Smooth muscle cell of the brain vasculature (primary cell): Measurements from ENCODE around the gene LGALS8.
"Not testable (repeated sequence)": the region's sequence is repeated elsewhere in the genome, so short reads cannot be mapped to it uniquely, and the experiment has no call there.

Experiments
- DNase-seq: peaks from one replicate; pipeline ENCODE4 v3.0.0-alpha.2; 2012; ENCODE audit warnings: low read depth, low spot score

LGALS8 gene

DNA sequence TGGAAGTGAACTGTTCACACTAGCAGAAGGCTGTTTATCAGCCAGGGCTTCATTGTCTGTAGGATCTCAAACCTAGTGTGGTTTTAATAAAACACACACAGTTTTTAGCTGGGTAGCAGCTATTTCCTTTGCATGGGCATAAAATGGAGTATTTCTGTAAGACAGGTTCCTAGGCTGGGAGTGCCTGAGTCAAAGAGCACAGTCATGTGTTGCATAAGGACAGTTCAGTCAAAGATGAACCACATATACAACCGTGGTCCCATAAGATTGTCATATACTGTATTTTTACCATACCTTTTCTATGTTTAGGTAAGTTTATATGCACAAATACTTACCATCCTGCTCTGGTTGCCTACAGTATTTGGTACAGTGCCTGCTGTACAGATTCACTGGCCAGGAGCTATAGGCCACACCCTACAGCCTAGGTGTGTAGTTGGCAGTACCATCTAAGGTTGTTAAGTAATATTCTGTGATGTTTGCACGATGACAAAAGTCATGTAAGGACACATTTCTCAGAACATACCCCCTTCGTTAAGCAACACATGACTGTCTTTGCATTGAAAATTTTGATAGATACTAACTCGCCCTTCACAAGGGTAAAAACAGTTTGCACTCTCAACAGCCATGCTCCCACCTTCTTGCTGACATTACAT, 17.2 kb downstream of the LGALS8 start:
- no peak for DNase-seq

DNA sequence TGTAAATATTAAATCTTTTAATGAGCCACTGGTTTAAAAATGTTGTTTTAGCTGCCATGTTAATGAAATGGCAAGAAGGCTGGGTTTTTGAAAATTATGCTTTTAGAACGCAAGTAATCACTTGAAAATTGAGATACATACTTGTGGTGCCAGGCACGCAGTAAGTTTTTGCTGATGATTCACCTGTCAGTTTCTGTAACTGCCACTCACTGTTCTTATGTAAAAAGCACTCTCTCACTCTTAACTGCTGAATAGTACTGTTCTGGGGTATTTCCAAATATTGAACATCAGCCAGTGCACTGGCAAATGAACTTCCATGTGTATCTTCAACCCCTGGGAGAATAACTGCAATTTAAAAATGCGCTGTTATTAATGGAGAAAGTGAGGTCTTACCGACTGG, 17.9 kb downstream of the LGALS8 start:
- DNase-seq = no peak

DNA sequence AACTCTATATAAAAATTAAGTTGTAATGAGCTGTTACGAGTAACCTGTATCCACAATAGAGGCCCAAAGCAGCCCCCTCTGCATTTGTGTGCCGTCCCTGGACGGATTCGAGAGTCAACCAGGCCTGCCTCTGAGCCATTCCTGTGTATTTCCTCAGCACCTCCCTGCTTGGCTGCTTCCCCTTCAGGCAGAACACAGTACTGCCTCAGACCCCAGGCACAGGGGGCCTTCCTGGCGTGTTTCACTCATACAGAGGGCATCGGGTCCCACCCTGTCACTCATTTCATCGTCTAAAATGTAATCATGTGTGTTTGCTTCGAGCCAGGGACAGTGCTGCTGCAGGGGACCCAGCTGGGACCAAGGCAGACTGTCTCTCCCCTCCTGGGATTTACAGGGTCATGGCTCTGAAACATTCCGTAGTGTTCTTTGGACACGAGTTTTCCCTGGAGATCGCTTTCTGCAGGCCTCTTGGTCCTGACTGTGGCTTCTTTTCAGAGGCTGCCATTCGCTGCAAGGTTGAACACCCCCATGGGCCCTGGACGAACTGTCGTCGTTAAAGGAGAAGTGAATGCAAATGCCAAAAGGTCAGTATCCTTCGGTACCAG, 19.4 kb downstream of the LGALS8 start:
- no peak for DNase-seq

DNA sequence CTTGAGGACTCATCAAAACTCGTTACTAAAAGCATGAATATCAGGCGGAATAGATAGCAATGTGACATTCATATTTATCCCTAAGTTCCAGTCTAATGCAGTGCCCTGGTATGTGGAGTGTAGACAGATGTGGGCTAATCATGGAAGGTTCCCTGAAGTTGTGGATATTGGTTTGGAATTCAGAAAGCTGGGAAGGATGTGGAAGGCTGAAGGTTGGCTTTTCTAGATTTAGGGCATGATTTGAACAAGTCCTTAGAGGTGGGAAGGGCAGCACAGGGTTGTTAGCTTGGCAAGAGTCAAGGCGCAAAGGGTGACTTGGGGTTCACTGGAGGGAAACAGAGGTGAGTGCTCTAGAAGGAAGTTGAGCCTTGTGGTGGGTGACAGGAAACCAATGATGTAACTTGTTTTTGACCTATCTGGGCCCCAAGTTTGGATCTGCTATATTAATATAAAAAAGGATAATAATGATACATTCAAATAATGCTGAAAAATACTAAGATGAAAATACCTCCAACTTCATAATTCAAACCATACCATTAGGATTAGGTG, 21.9 kb downstream of the LGALS8 start:
- no peak for DNase-seq

DNA sequence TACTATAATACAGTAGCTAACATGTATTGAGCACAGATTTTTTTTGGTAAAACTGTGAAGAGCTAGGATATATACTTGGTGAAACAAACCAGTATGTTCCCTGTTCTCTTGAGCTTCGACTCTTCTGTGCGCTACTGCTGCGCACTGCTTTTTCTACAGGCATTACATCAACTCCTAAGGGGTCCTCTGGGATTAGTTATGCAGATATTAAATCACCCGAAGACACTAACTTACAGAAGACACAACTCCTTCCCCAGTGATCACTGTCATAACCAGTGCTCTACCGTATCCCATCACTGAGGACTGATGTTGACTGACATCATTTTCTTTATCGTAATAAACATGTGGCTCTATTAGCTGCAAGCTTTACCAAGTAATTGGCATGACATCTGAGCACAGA, 24.7 kb downstream of the LGALS8 start:
- DNase-seq = no peak

DNA sequence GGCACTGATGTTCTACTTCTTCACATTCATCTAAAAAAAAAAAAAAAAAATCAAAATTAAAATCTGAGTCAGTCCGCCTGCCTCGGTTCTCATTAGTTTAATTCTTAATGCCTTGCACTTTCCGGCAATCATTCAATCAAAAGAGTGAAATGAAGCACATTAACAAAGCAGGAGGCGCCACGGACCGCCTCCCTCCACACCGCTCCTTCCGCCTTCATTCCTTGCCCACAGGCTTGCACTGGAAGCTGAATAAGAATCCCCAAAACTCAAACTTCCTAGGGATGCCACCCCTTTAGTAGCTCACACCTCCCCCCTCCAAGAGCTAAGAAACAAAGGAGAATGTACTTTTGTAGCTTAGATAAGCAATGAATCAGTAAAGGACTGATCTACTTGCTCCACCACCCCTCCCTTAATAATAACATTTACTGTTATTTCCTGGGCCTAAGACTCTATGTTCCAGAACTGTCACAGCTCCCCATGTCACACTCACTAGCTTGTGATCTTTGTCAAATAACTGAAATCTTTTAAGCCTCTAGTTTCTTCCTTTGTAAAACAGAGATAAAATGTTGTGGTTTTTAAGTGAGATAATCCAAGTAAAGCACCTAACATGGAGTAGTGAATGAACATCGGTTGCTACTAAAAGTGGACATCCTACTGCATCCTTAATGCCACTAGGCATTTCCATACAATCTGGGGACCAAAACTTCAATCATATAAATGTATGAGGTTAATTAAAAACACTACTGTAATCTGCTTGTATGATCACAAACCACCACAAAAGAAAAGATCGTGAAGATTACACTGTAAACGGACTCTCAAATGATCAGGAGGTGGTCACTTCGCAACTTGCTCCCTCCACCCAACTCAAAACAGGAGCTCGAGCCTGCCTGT, 27.4 kb downstream of the LGALS8 start:
- DNase-seq = no peak

DNA sequence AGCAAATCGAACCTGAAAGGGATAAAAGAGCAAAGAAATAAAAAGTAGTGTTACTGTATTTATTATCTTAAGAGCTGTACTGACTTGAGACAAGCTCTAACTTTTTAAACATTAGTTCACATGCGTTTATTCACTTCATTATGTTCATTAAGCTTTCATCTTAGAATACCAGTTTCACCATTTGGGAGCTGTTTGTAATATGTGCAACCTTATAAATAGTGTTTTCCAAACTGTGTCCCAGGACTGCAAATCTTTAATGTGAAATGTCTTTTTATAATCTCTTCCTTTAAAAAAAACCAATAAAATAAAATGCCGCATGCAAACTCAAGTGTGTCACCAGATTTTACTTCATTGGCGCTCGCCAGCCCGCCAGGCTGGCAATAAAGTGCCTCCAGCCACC, 28.3 kb downstream of the LGALS8 start:
- DNase-seq = no peak

DNA sequence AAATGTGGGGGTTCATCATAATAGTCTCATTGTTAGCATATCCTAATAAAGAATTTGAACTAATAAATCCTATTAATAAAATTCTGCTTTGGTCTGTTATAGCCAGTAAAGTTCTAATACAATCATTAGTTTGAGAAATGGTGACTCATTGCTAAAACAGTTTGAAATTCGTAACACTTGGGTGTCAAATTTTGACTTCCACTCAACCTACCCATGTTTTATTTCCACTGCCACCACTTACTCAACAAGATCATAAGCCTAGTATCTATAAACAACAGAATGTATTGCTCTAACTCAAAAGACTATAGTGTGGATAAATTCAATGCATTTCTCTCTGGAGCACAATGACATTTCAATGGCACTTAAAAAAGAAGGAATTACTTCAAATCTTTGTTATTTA, 29.1 kb downstream of the LGALS8 start:
- DNase-seq = no peak

DNA sequence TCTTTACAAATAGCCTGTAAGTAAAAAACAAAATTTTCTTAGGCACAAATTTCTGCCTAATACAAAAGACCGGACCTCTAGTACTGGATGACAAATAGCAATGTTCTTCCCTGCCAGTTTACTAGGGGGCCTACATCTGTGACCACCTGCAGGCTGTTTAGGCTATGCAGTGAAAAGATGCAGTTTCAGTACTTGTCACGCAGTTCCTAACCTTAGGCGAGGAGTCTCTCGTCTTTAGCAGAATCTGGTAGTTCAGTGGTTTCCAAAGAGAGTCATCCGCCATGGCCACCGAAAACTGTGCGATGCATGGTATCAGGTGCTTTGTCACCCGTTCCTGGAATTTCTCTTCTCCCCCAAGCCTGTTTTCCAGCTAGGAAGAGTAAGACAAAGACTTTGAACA, 29.6 kb downstream of the LGALS8 start:
- no peak for DNase-seq

DNA sequence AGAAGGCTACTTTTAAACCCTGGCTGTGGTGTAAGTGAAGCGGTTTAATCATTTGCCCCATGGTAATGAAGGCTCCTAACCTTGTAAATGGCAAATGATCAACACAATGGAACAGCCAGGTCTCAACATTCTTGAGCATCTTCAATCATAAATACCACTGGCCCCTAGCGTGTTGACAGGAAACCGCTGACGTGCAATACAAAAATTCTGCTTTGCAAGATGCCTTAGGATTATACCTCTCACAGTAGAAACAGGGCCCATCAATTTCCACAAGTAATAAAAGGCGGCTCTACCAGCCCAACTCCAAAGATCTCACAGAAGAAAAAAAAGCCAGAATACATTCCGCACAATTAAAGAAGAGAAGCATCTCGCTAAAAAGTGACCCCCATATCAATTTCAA, 32.8 kb downstream of the LGALS8 start:
- DNase-seq = no peak

DNA sequence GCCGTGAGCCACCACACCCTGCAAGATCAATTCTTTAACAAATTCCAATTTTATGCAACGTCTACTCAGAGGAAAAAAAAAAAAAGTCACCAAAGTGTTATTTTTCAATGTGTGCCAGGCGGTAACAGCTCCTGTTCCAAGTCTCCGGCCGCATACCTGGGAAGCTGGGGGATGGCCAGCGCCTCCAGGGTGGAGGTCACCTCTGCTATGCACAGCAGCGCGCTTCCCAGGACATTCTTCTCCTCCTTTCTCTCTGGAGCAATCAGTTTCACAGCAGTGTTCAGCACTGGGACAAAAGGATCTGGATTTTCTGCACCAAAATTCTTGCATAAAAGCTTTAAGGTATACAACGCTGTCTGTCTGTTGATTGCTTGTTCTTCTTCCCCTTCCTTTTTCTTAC, 34.3 kb downstream of the LGALS8 start:
- DNase-seq = no peak

DNA sequence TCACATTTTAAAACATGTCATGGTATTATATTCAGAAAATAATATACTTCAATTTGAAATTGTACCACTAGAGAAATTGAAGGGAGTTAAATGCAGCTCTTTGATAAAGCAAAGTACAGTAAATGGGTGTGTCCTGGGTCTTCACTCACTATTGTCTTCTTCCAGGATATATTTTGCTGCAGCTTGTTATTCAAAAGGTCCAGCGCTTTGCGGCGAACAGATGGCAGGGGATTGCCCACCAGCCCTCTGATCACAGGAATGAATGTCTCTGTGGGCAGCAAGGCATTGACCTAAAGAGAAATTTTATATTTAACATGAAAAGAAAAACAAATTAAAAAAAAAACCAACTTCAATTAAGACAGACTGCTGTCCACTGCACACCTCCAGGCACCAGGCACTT, 35.1 kb downstream of the LGALS8 start:
- no peak for DNase-seq

DNA sequence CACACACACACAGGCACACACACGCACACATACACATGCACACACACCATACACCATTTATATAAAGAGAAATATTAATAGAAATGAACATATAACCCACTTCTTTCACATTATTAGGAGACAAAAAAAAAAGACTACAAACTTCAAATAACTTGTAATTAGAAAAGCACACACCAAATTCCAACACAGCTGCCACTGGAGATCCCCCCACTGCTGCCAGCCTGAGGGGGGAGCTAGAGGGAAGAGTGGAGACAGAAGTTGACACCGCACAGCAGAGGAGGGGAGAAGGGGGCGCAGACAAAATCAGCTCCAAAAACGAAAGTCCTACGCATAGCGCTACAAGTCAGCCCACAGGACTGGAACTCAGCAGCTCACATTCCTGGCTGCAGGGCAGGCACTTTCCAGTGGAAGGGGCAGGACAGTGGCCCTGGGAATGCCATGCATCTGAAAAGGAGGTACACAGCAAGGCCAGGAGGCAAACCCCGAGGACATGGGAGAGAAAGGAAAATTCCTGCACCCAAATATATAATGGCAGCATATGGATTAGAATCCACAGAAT, 36.5 kb downstream of the LGALS8 start:
- no peak for DNase-seq

DNA sequence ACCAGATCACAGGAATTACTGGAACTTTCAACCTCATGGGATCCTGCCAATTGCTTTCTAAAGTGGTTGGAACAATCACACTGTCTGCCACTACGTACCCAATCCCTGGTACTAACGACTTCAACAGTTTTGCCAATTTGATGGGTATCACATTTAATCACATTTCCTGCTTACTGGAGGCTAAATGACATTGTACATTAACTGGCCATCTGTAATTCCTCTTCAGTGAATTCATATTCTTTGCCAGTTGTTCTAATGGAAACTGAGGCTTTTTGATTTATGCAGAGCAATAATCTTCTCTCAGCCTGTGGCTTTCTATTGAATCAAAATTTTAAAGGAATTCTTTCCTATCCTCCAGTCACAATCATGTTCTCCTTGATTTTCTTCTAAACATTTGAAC, 38.2 kb downstream of the LGALS8 start:
- DNase-seq = no peak

DNA sequence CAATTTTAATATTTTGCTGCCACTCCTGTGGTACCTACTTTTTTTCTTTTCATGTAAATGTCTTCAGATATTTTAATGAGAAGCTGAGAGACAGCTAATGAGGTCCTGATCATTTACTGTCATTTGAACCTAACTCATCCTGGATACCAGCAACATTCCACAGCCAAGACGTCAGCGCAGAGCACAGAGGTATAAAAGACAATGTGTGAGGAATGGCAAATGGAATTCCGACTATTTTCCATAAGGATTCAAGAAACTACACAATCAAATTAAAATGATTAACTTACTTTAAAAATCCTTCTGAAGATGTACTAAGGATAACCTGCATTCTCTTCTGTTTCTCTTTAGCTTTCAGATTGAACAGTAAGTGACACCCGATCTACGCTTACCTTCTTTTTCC, 41.7 kb downstream of the LGALS8 start:
- DNase-seq = no peak

DNA sequence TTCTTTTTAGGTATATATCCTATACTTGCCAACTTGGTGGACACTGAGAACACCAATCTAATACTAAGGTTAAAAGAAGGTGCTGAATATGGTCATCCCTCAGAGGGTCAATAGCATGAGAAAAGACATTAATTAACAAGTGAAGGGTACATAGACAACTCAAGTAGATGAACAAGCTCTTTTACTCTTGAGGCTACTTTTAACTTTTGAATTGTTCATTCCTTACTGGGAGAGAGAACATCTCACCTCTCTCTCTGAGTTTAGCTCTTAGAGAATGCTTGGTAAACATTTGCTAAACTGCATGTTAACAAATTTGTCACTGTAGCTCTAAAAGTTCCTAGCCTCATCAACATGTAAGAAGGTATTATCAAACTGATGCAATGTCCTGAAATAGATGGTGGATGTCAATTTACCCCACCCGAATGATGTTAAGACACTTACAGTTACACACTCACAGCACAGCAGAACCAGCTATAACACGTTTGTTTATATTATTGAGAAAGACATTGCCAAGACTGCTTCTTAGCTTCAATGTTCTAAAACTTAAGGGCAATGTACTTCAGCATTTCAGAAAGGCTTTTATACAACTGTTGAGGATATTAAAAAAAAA, 44.6 kb downstream of the LGALS8 start:
- no peak for DNase-seq

DNA sequence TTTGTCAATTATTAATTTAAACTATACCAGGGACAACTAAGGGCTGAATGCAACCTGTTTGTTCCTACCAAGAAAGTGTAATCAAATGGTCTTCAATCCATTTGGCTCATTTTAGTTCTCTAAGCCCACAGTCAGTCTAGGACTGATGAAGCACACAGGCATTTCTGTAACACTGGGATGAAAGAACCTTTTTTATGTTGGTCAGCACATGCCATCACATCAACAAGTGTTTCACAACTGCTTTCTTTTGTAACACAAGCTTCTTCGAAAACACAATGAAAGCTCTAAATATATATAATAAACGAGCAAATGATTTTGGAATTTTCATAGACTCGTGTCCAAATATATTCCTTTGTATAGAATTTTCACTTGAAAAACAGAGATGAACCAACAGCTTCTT, 51.7 kb downstream of the LGALS8 start:
- DNase-seq = no peak

DNA sequence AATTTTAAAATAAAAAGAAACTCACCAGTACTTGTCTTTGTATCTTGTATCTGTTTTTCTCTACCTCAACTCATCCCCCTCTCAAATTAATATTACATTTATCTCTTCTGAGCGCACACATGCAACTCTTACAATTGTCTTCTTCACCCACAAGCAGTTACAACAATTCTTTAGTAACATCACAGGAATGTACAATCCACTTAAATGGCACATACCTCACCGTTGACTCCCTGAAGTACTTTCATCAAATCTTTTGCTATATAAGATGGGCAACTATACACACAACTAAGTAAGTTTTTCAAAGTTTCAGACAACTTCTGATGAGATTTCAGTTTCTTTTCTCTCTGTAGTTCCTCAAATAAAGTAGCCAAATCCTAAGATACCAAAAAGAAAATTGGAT, 52.2 kb downstream of the LGALS8 start:
- no peak for DNase-seq

DNA sequence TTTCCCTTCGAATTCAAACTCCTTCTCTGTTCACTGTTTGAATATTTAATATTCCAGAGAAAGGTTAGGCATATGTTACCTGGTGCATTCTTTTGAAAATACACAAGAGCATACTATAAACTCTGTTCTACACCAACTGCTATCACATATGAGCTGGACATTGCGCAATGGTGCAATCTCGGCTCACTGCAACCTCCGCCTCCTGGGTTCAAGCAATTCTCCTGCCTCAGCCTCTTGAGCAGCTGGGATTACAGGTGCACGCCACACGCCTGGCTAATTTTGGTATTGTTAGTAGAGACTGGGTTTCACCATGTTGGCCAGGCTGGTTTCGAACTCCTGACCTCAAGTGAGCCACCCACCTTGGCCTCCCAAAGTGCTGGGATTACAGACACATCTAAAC, 53.3 kb downstream of the LGALS8 start:
- DNase-seq = not testable (repeated sequence)

DNA sequence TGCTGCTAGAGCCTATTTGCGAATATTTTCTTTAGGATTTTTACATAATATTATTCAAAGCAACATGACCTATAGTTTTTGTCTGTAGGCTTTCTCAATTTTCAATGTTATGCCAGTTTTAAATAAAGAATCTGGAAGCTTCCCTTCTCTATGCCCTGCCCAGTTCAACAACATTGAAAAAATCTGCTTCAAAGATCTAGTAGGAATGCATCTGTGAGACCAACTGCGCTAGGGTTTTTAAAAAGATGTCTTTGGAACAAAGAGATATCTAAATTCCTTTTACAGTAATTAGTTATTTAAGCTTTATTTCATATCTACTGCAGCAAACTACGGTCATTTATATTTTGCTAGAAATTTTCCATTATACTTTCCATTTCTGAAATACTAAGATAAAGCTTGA, 54.9 kb downstream of the LGALS8 start:
- no peak for DNase-seq

DNA sequence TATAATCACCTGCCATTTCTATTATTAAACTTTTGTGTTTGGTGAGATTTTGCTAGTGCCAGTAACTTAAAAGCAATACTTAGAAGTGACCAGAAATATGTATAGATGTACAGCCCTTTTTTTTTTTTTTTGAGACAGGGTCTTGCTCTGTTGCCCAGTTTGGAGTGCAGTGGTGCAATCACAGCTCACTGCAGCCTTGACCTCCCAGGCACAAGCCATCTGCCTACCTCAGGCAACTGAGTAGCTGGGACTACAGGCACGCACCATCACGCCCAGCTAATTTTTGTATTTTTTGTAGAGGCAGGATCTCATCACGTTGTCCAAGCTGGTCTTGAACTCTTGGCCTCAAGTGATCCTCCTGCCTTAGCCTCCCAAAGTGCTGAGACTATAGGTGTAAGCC, 56.6 kb downstream of the LGALS8 start:
- DNase-seq = not testable (repeated sequence)

DNA sequence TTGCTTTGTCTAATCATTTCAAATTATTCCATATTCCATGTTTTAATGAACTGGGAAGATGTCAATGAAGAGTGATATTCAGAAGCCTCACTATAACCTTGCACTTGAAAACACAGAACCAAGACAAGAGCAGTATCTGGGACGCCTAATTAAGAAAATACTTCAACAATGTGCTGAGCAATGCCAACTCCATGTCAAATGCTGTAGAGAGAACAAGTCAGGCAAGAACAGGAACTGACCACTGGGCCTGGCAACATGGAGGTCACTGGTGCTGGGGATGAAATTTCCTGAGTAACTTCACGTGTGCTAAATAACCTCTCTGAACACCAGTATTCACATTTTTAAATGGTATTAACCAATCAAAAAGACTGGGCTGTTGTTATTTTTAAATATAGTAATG, 57.7 kb downstream of the LGALS8 start:
- DNase-seq = no peak
